MCF 10A (cell line): ENCODE measurements around the gene TSPAN3. TPM values are rescaled to one million over a fixed set of nuclear protein-coding genes. Genes with fewer than 3 reads are reported as not detected.

ENCODE experiments used
- BruUV-seq: library from RNA; stranded (reverse); fragments of 400-500 nt; replicated peaks from 2 replicates; lab custom pipeline; 2021; lab: Mats Ljungman, UMichigan
- CTCF ChIA-PET: fragments of 300-600 bp; sonication (Branson Sonifier 250); formaldehyde crosslinking; extraction: SDS; loops from one replicate; lab custom pipeline; 2021; ENCODE audit warnings: antibody characterized with exemption, inconsistent platforms; lab: Yijun Ruan, JAX
- POLR2A ChIA-PET: fragments of 300-600, 350-650 bp; sonication (Branson Sonifier 250); formaldehyde crosslinking; extraction: SDS; loops from one replicate; lab custom pipeline; 2020; ENCODE audit warnings: antibody characterized with exemption, inconsistent platforms; lab: Yijun Ruan, JAX
- DNase-seq: peaks from one replicate; pipeline ENCODE4 v3.0.0-alpha.2; 2018; ENCODE audit not compliant: unreplicated experiment
- H3K27ac Mint-ChIP-seq: one replicate; pipeline ENCODE4 v1.8.0; 2022; ENCODE audit warnings: mild to moderate bottlenecking, low read depth, mixed read lengths; ENCODE audit not compliant: unreplicated experiment
- H3K27me3 Mint-ChIP-seq: one replicate; pipeline ENCODE4 v1.8.0; 2022; ENCODE audit warnings: mixed read lengths; ENCODE audit not compliant: insufficient read depth, unreplicated experiment
- H3K36me3 Mint-ChIP-seq: one replicate; pipeline ENCODE4 v1.8.0; 2022; ENCODE audit warnings: mild to moderate bottlenecking, moderate library complexity, mixed read lengths; ENCODE audit not compliant: insufficient read depth, unreplicated experiment
- H3K4me1 Mint-ChIP-seq: one replicate; pipeline ENCODE4 v1.8.0; 2022; ENCODE audit warnings: mixed read lengths; ENCODE audit not compliant: insufficient read depth, unreplicated experiment
- H3K4me3 Mint-ChIP-seq: one replicate; pipeline ENCODE4 v1.8.0; 2022; ENCODE audit warnings: mild to moderate bottlenecking, moderate library complexity, mixed read lengths; ENCODE audit not compliant: unreplicated experiment
- H3K9me3 Mint-ChIP-seq: one replicate; pipeline ENCODE4 v1.8.0; 2022; ENCODE audit warnings: mixed read lengths; ENCODE audit not compliant: unreplicated experiment
- CTCF ChIP-seq: fragments of 200-600 bp; IDR thresholded peaks from one replicate; pipeline ENCODE4 v1.8.0; 2022; ENCODE audit warnings: antibody characterized with exemption, mild to moderate bottlenecking; ENCODE audit not compliant: unreplicated experiment
- intact Hi-C: fragments of 100-400 bp; cut with micrococcal nuclease; formaldehyde crosslinking; loops from 2 replicates; pipeline ENCODE4 v1.14.1; 2022
- total RNA-seq: library from RNA; stranded (reverse); gene quantifications from 2 replicates; pipeline ENCODE4 v1.2.3, GENCODE V29; 2022

Gene TSPAN3
- total RNA-seq, 1 experiment from 2014 or later, result 96.6 TPM

GRCh38 chr15:76994496-76994895 lies 76.4 kb downstream of the TSPAN3 start:
- intact Hi-C loops, result no loop called here
- Mint-ChIP-seq H3K4me3 (no peak overlapping the region), H3K27ac (no peak overlapping the region), H3K27me3 (no peaks in the 10 kb centered on the region), H3K9me3 (no peaks in the 10 kb centered on the region), H3K4me1 (no peaks in the 10 kb centered on the region), H3K36me3 (no peaks in the 10 kb centered on the region)
- CTCF ChIA-PET, result no interaction called here
- DNase-seq, result no peak
- no TSS peak for BruUV-seq
- POLR2A ChIA-PET, result interaction anchor here (0.6 kb wide), 1 partner anchor 178 kb away, joined by 3 read pairs; no protein-coding TSS in a partner anchor
- no peak for TF ChIP-seq CTCF

GRCh38 chr15:76994001-76994400 lies 76.9 kb downstream of the TSPAN3 start:
- intact Hi-C loops, result no loop called here
- POLR2A ChIA-PET, result interaction anchor here (0.6 kb wide), 1 partner anchor 179 kb away, joined by 3 read pairs; no protein-coding TSS in a partner anchor
- no peaks in the 10 kb centered on the region for H3K36me3 Mint-ChIP-seq

GRCh38 chr15:76993114-76993725 lies 77.7 kb downstream of the TSPAN3 start:
- H3K27ac Mint-ChIP-seq, result no peak overlapping the region
- DNase-seq, result no peak
- no peaks in the 10 kb centered on the region for H3K9me3 Mint-ChIP-seq
- CTCF ChIA-PET, result interaction anchor here (0.6 kb wide), 1 partner anchor 18 kb away, joined by 4 read pairs; no protein-coding TSS in a partner anchor
- H3K4me3 Mint-ChIP-seq, result no peak overlapping the region
- no TSS peak for BruUV-seq
- POLR2A ChIA-PET, result no interaction called here
- no peaks in the 10 kb centered on the region for H3K4me1 Mint-ChIP-seq
- intact Hi-C loops, result no loop called here
- H3K27me3 Mint-ChIP-seq, result no peaks in the 10 kb centered on the region
- H3K36me3 Mint-ChIP-seq, result no peaks in the 10 kb centered on the region
- TF ChIP-seq CTCF, result no peak

More at GRCh38 chr15:76994001-76994400, 76.9 kb downstream of the TSPAN3 start:
- peak; percentile 21 for DNase-seq
- no peak overlapping the region for H3K27ac Mint-ChIP-seq
- TF ChIP-seq CTCF, result no peak
- no peaks in the 10 kb centered on the region for H3K9me3 Mint-ChIP-seq
- H3K4me3 Mint-ChIP-seq, result no peak overlapping the region
- no peaks in the 10 kb centered on the region for H3K4me1 Mint-ChIP-seq
- H3K27me3 Mint-ChIP-seq, result no peaks in the 10 kb centered on the region
- no TSS peak for BruUV-seq
- CTCF ChIA-PET, result interaction anchor here (0.6 kb wide), 1 partner anchor 19 kb away, joined by 4 read pairs; no protein-coding TSS in a partner anchor

GRCh38 chr15:76991741-76992645 lies 78.9 kb downstream of the TSPAN3 start:
- no peaks in the 10 kb centered on the region for H3K27me3 Mint-ChIP-seq
- CTCF ChIA-PET, result no interaction called here
- intact Hi-C loops, result no loop called here

More at GRCh38 chr15:76991741-76992645, 78.9 kb downstream of the TSPAN3 start:
- no TSS peak for BruUV-seq
- Mint-ChIP-seq H3K9me3 (no peaks in the 10 kb centered on the region), H3K4me3 (no peak overlapping the region), H3K27ac (no peak overlapping the region), H3K36me3 (no peaks in the 10 kb centered on the region), H3K4me1 (no peaks in the 10 kb centered on the region)
- POLR2A ChIA-PET, result no interaction called here
- TF ChIP-seq CTCF, result no peak
- no peak for DNase-seq
